Ovary (tissue), 3 donors: ENCODE data around the gene UBE2QL1.

Source experiments
- CTCF ChIP-seq, 3 donors: fragments of 450-650 bp in 2 of 3; fragments of 200-600 bp in 1 of 3; IDR thresholded peaks; one replicate each; pipeline versions ENCODE4 v1.5.1 to v1.8.0; 2016 to 2022; ENCODE audit warnings: antibody characterized with exemption in 3 of 3, mild to moderate bottlenecking in 1 of 3
- POLR2A ChIP-seq: fragments of 450-650 bp; IDR thresholded peaks from one replicate; pipeline ENCODE4 v1.6.1; 2017; ENCODE audit warnings: antibody characterized with exemption, mild to moderate bottlenecking, moderate library complexity
- donor health status: DM: no; HTN: no; CAD: no.

DNA sequence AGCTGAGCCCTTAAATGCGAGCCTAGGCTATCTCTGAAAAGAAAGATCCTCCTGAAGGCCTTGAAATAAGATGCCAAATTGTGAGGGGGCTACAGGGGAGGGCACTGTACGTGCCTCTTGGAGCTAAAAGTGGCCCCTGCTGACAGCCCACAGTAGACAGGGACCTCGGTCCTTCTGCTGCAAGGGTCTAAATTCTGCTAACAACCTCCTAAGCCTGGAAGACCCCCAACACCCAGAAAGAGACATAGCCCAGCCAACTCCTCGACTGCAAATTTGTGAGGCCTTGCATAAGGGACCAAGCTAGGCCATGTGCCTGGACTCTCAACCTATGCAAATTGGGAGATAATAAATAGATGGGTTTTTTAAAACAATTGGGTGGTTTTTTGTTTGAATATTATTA lies 54.7 kb downstream of the UBE2QL1 start:
- TF ChIP-seq CTCF (IDR thresholded peaks at IDR 0.05) (no peak), POLR2A (no peak)
